Measurements from ENCODE around the gene ITGA1.

DNA sequence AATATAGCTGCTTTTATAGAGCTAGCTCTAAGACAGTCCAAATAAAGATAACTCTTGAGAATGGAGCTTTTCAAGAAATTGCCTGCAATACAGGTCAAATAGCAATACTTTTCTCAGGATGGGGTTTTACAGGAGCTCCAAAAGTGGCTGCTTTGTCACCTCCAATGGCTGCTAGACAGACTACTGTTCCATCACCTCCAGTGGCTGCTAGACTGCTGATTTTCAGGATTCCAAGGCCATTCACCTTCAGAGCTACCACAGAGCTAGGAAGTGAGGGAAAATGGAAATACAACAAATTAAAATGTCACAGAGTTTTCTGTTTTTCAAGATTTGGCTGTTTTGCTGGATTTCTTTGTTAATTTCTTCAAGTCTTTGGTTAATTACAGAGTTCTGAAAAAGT is 8.5 kb upstream of the ITGA1 start:
- TF ChIP-seq, protein P1, sequence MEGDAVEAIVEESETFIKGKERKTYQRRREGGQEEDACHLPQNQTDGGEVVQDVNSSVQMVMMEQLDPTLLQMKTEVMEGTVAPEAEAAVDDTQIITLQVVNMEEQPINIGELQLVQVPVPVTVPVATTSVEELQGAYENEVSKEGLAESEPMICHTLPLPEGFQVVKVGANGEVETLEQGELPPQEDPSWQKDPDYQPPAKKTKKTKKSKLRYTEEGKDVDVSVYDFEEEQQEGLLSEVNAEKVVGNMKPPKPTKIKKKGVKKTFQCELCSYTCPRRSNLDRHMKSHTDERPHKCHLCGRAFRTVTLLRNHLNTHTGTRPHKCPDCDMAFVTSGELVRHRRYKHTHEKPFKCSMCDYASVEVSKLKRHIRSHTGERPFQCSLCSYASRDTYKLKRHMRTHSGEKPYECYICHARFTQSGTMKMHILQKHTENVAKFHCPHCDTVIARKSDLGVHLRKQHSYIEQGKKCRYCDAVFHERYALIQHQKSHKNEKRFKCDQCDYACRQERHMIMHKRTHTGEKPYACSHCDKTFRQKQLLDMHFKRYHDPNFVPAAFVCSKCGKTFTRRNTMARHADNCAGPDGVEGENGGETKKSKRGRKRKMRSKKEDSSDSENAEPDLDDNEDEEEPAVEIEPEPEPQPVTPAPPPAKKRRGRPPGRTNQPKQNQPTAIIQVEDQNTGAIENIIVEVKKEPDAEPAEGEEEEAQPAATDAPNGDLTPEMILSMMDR (conservative IDR thresholded peaks at IDR 0.05; ENCODE audit: low read length) = no peak
- TF ChIP-seq EZH2phosphoT487 (IDR thresholded peaks at IDR 0.05; ENCODE audit: borderline replicate concordance, low read depth, low read length) = no peak

Data from OCI-LY7 (cell line).